IMR-90 (cell line): ENCODE data around the gene TGFA. TPM values are rescaled to one million over a fixed set of nuclear protein-coding genes. Genes with fewer than 3 reads are reported as not detected.

Experiments used
- ATAC-seq: fragments of 200-7000 bp; cut with Tn5 transposase; 2 replicates; pipeline ENCODE4 v1.9.1; 2020; ENCODE audit warnings: low read depth, mild to moderate bottlenecking, moderate library complexity
- BruUV-seq: library from RNA; stranded (reverse); fragments of 400-500 nt; replicated peaks from 2 replicates; lab custom pipeline; 2021; lab: Mats Ljungman, UMichigan
- CTCF ChIA-PET: fragments of 300-600 bp; formaldehyde crosslinking; extraction: SDS; loops from one replicate; lab custom pipeline; 2021; ENCODE audit warnings: antibody characterized with exemption; lab: Yijun Ruan, JAX
- POLR2A ChIA-PET: fragments of 300-600 bp; sonication (Branson Sonifier 250); formaldehyde crosslinking; loops from one replicate; lab custom pipeline; 2022; ENCODE audit warnings: antibody characterized with exemption; ENCODE audit not compliant: unreplicated experiment; lab: Charles Lee
- DNase-seq: peaks from one replicate; pipeline ENCODE4 v3.0.0; 2013
- H2AFZ ChIP-seq: replicated peaks from 2 replicates; pipeline ENCODE3; 2013; ENCODE audit warnings: low read length, mild to moderate bottlenecking; ENCODE audit not compliant: poor library complexity
- H2AK5ac ChIP-seq: 2 replicates; pipeline ENCODE4 v1.6.1; 2013; ENCODE audit warnings: low read depth, low read length, inconsistent platforms
- H2AK9ac ChIP-seq: replicated peaks from 2 replicates; pipeline ENCODE3; 2013; ENCODE audit warnings: mild to moderate bottlenecking, low read depth, low read length, moderate library complexity; ENCODE audit not compliant: poor library complexity
- H2BK120ac ChIP-seq: 2 replicates; pipeline ENCODE4 v1.6.1; 2013; ENCODE audit warnings: low read depth, low read length, inconsistent platforms
- H2BK15ac ChIP-seq: 3 replicates; pipeline ENCODE4 v1.6.1; 2013; ENCODE audit warnings: low read depth, low read length, inconsistent platforms
- H2BK20ac ChIP-seq: 2 replicates; pipeline ENCODE4 v1.6.1; 2013; ENCODE audit warnings: low read depth, mild to moderate bottlenecking, inconsistent platforms, low read length, moderate library complexity
- H2BK5ac ChIP-seq: 2 replicates; pipeline ENCODE4 v1.6.1; 2013; ENCODE audit warnings: mild to moderate bottlenecking, low read depth, low read length, inconsistent platforms; ENCODE audit not compliant: poor library complexity, severe bottlenecking
- H3K14ac ChIP-seq: replicated peaks from 2 replicates; pipeline ENCODE4 v1.6.1; 2013; ENCODE audit warnings: low read depth, low read length, inconsistent platforms
- H3K18ac ChIP-seq: 2 replicates; pipeline ENCODE4 v1.6.1; 2013; ENCODE audit warnings: low read depth, low read length, control low read depth
- H3K23ac ChIP-seq: 2 replicates; pipeline ENCODE4 v1.6.1; 2013; ENCODE audit warnings: low read depth, low read length, inconsistent platforms
- H3K27ac ChIP-seq: 2 replicates; pipeline ENCODE4 v1.5.1; 2013; ENCODE audit warnings: mild to moderate bottlenecking, control low read depth, low read length; ENCODE audit not compliant: insufficient read depth
- H3K27me3 ChIP-seq: 2 replicates; pipeline ENCODE4 v1.6.1; 2013; ENCODE audit warnings: low read length; ENCODE audit not compliant: control insufficient read depth, insufficient read depth
- H3K36me3 ChIP-seq: 2 replicates; pipeline ENCODE4 v1.6.1; 2013; ENCODE audit warnings: low read length, mixed read lengths; ENCODE audit not compliant: control insufficient read depth, insufficient read depth
- H3K4ac ChIP-seq: 2 replicates; pipeline ENCODE4 v1.6.1; 2013; ENCODE audit warnings: low read depth, low read length, inconsistent platforms
- H3K4me1 ChIP-seq: 2 replicates; pipeline ENCODE4 v1.6.1; 2013; ENCODE audit warnings: low read length, mixed read lengths; ENCODE audit not compliant: control insufficient read depth, insufficient read depth
- H3K4me2 ChIP-seq: 2 replicates; pipeline ENCODE4 v1.6.1; 2013; ENCODE audit warnings: low read depth, mild to moderate bottlenecking, control low read depth, low read length, moderate library complexity
- H3K4me3 ChIP-seq: 2 replicates; pipeline ENCODE4 v1.5.1; 2013; ENCODE audit warnings: low read depth, mild to moderate bottlenecking, control low read depth, low read length, moderate library complexity; ENCODE audit not compliant: insufficient read depth
- H3K56ac ChIP-seq: 2 replicates; pipeline ENCODE4 v1.6.1; 2013; ENCODE audit warnings: low read length, inconsistent platforms; ENCODE audit not compliant: insufficient read depth; ENCODE audit errors: extremely low read depth
- H3K79me1 ChIP-seq, 2 experiments: 2 replicates each; pipeline ENCODE4 v1.6.1; 2013; ENCODE audit warnings: low read length in 2 of 2, inconsistent platforms in 1 of 2, low read depth in 1 of 2
- H3K9ac ChIP-seq: 2 replicates; pipeline ENCODE4 v1.6.1; 2013; ENCODE audit warnings: low read depth, low read length, control low read depth
- H3K9me1 ChIP-seq: 2 replicates; pipeline ENCODE4 v1.6.1; 2013; ENCODE audit warnings: low read length, inconsistent platforms; ENCODE audit not compliant: insufficient read depth
- H3K9me3 ChIP-seq: 2 replicates; pipeline ENCODE4 v1.6.1; 2013; ENCODE audit warnings: low read length; ENCODE audit not compliant: control insufficient read depth, insufficient read depth
- H4K20me1 ChIP-seq: 2 replicates; pipeline ENCODE4 v1.6.1; 2013; ENCODE audit warnings: low read length, inconsistent platforms; ENCODE audit not compliant: insufficient read depth
- H4K5ac ChIP-seq: 2 replicates; pipeline ENCODE4 v1.6.1; 2013; ENCODE audit warnings: mild to moderate bottlenecking, low read depth, low read length, control low read depth
- H4K8ac ChIP-seq, 2 experiments: 2 replicates each; pipeline ENCODE4 v1.6.1; 2013; ENCODE audit warnings: low read depth in 2 of 2, low read length in 2 of 2, control low read depth in 1 of 2, inconsistent platforms in 1 of 2
- H4K91ac ChIP-seq: 2 replicates; pipeline ENCODE4 v1.6.1; 2013; ENCODE audit warnings: low read depth, low read length, inconsistent platforms; ENCODE audit not compliant: insufficient read depth
- MAFK ChIP-seq: IDR thresholded peaks from 2 replicates; pipeline ENCODE4 v1.6.1; 2012; ENCODE audit warnings: low read depth, low read length, improper control_type of control experiment
- NFE2L2 ChIP-seq: fragments of 150-350 bp; IDR thresholded peaks from 2 replicates; pipeline ENCODE4 v1.6.1; 2016; ENCODE audit warnings: low read depth, mild to moderate bottlenecking, low read length
- POLR2A ChIP-seq: IDR thresholded peaks from 2 replicates; pipeline ENCODE4 v1.6.1; 2012; ENCODE audit warnings: mild to moderate bottlenecking, low read depth, low read length
- SMC3 ChIP-seq: fragments of 150-350 bp; IDR thresholded peaks from 2 replicates; pipeline ENCODE4 v1.6.1; 2016; ENCODE audit warnings: low read depth, mild to moderate bottlenecking, antibody characterized with exemption, low read length, moderate library complexity
- WGBS, 2 experiments: methylation state at CpG; one replicate each; pipeline versions ENCODE4 v1.1.5 to v1.1.7; 2013; ENCODE audit warnings: missing lambda C conversion rate in 2 of 2; ENCODE audit not compliant: insufficient read length in 1 of 2; ENCODE audit errors: extremely low coverage in 2 of 2; 5-methylcytosine and 5-hydroxymethylcytosine counted together
- dilution Hi-C: fragments of 300-500 bp; cut with HindIII; formaldehyde crosslinking; loops from one replicate; pipeline ENCODE4 v1.14.3; 2018; ENCODE audit warnings: low sequenced_read_pairs; ENCODE audit not compliant: unreplicated experiment
- in situ Hi-C: fragments of 300-500 bp; cut with MboI; formaldehyde crosslinking; loops from 3 replicates; pipeline ENCODE4 v1.14.3; 2019; ENCODE audit warnings: low sequenced_read_pairs, inconsistent platforms, mixed read lengths
- intact Hi-C: fragments of 100-400 bp; cut with micrococcal nuclease; formaldehyde crosslinking; loops from 2 replicates; pipeline ENCODE4 v1.10.0; 2022
- polyA plus RNA-seq, 3 experiments: library from polyadenylated mRNA; depleted of rRNA; stranded (reverse); fragments of >200 nt; gene quantifications; 2 replicates each; pipeline ENCODE4 v1.2.3, GENCODE V29; 2012; ENCODE audit warnings: low replicate concordance in 1 of 3
- total RNA-seq: library from RNA; depleted of rRNA; stranded (reverse); fragments of >200 nt; gene quantifications from 2 replicates; pipeline ENCODE4 v1.2.3, GENCODE V29; 2012
- TF ChIP-seq, protein P1 (sequence below): fragments of 150-350 bp; IDR thresholded peaks from 2 replicates; pipeline ENCODE4 v1.6.1; 2017; ENCODE audit warnings: mild to moderate bottlenecking, antibody characterized with exemption, low read length, low read depth

The TGFA gene
- total and polyA plus RNA-seq, 2 of the 4 experiments (the other 2 are of a cell fraction) = not detected

DNA sequence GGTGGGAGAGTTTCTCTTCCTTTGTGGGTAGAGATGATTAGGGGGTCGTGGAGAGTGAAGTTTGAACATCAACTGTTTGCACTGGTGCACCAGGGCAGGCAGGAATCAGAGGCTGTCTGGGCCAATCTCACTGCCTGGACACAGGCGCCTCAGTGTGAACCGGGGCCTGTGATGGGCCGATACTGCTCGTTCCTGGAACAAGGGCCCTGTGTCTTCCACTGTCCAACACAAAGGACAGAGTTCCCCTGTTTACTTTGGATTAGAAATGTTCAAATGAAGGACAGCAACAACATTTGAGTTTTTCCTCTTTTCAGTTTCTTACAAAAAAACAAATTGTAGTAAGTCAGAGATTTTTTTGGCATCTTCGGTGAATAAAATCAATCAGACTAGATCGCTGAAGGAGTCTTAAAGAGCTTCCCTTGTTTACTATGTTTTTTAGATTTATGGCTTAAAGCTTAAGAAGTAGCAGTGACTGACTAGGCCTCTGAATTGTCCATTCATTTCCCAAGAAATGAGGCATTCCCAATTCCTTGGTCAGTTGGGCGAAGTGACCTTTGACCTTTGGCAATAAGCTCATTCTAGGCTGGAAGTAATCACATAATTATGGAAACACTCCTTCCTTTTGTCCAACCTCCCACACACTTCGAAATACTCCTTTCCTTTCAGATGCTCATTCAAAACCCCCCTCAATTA is 11.6 kb upstream of the TGFA start:
- Histone ChIP-seq H3K4me3 (no peak overlapping the region), H3K79me1 (no peaks in the 10 kb centered on the region), H2BK15ac (no peak overlapping the region), H2BK5ac (no peak overlapping the region), H3K9ac (no peak overlapping the region), H3K27ac (no peak overlapping the region), H2BK20ac (no peak overlapping the region), H3K27me3 (no peaks in the 10 kb centered on the region; the same call in 1 of the 2 replicates), H4K91ac (no peak overlapping the region), H3K4me1 (no peaks in the 10 kb centered on the region), H3K4me2 (no peak overlapping the region), H4K20me1 (no peaks in the 10 kb centered on the region), H2BK120ac (no peak overlapping the region), H3K4ac (no peak overlapping the region), H4K5ac (no peak overlapping the region), H4K8ac (no peak overlapping the region), H3K23ac (no peak overlapping the region), H2AK5ac (no peak overlapping the region), H3K9me1 (no peaks in the 10 kb centered on the region), H3K9me3 (no peaks in the 10 kb centered on the region), H3K36me3 (no peaks in the 10 kb centered on the region), H3K14ac (no peak overlapping the region), H2AK9ac (no peak overlapping the region), H2AFZ (no peak overlapping the region), H3K18ac (no peak overlapping the region), H3K56ac (no peak overlapping the region)
- DNase-seq = no peak
- WGBS, 2 experiments = 94% methylated on average over 3 of the region's 9 CpGs; no CpG with 5 or more reads in 1 of the 2 experiments
- intact Hi-C loops (no loop called here), in situ Hi-C loops (no loop called here), dilution Hi-C loops (no loop called here)
- ChIA-PET CTCF (no interaction called here), POLR2A (no interaction called here)
- TF ChIP-seq SMC3 (no peak), NFE2L2 (no peak), POLR2A (no peak), MAFK (no peak)
- TF ChIP-seq, protein P1, sequence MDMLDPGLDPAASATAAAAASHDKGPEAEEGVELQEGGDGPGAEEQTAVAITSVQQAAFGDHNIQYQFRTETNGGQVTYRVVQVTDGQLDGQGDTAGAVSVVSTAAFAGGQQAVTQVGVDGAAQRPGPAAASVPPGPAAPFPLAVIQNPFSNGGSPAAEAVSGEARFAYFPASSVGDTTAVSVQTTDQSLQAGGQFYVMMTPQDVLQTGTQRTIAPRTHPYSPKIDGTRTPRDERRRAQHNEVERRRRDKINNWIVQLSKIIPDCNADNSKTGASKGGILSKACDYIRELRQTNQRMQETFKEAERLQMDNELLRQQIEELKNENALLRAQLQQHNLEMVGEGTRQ = no peak
- no TSS peak for BruUV-seq
- no peak for ATAC-seq
